Gastrocnemius medialis (tissue), 4 donors: Measurements from ENCODE around the gene ATAD3A.

Source experiments
- POLR2A ChIP-seq, 2 donors: fragments of 450-650 bp; IDR thresholded peaks; one replicate each; pipeline ENCODE4 v1.6.1; 2017; ENCODE audit warnings: antibody characterized with exemption in 2 of 2, mild to moderate bottlenecking in 2 of 2, moderate library complexity in 2 of 2
- TF ChIP-seq, protein P1 (sequence below), 5 experiments: fragments of 450-650 bp in 3 of 5; fragments of 200-600 bp in 2 of 5; sonication (generic) in 2 of 5; IDR thresholded peaks in 4 of 5; conservative IDR thresholded peaks in 1 of 5; 1 replicate in 4 of 5; 2 replicates in 1 of 5; pipeline ENCODE4 v1.5.1; 2016 to 2019; ENCODE audit warnings: antibody characterized with exemption in 5 of 5, mild to moderate bottlenecking in 3 of 5, moderate library complexity in 3 of 5

DNA sequence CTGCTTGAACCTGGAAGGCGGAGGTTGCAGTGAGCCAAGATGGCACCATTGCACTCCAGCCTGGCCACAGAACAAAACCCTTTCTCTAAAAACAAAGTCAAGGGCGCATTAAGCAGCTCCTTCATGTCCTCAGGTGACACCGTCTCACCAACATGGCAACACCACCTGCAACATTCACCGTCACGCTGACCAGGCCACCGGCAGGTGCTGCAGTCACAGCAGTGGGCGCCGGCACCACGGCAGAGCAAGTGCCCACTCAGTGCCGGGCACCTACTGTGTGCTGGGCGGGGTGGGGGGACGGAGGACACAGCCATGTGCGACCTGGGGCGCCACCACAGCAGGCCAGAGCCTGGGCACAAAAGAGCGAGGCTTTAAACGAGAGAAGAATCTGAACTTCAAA, 28.2 kb upstream of the ATAD3A start:
- TF ChIP-seq, protein P1, sequence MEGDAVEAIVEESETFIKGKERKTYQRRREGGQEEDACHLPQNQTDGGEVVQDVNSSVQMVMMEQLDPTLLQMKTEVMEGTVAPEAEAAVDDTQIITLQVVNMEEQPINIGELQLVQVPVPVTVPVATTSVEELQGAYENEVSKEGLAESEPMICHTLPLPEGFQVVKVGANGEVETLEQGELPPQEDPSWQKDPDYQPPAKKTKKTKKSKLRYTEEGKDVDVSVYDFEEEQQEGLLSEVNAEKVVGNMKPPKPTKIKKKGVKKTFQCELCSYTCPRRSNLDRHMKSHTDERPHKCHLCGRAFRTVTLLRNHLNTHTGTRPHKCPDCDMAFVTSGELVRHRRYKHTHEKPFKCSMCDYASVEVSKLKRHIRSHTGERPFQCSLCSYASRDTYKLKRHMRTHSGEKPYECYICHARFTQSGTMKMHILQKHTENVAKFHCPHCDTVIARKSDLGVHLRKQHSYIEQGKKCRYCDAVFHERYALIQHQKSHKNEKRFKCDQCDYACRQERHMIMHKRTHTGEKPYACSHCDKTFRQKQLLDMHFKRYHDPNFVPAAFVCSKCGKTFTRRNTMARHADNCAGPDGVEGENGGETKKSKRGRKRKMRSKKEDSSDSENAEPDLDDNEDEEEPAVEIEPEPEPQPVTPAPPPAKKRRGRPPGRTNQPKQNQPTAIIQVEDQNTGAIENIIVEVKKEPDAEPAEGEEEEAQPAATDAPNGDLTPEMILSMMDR (IDR thresholded peaks at IDR 0.05 in 4 of 5, conservative IDR thresholded peaks at IDR 0.05 in 1 of 5) = no peak
- no peak for TF ChIP-seq POLR2A (IDR thresholded peaks at IDR 0.05)
